ENCODE data around the gene JPH3.

GRCh38 chr16:87592018-87592712 is 10.1 kb upstream of the JPH3 start:
- TF ChIP-seq EP300 (IDR thresholded peaks at IDR 0.05) = no peak
- TF ChIP-seq CTCF (IDR thresholded peaks at IDR 0.05) = no peak
- TF ChIP-seq POLR2A (IDR thresholded peaks at IDR 0.05) = no peak
- TF ChIP-seq POLR2AphosphoS5 (IDR thresholded peaks at IDR 0.05) = no peak

Data from sigmoid colon (tissue), 4 donors.